Upper lobe of left lung (tissue), 4 donors: ENCODE measurements around the gene HS3ST3A1.

Experiments used
- POLR2A ChIP-seq, 4 donors: fragments of 450-650 bp; IDR thresholded peaks; one replicate each; pipeline ENCODE4 v1.5.1; 2016 to 2017; ENCODE audit warnings: antibody characterized with exemption in 4 of 4, mild to moderate bottlenecking in 2 of 4
- POLR2AphosphoS5 ChIP-seq, 2 donors: sonication (generic); formaldehyde crosslinking; IDR thresholded peaks; one replicate each; pipeline ENCODE4 v1.5.1; 2017; ENCODE audit warnings: antibody characterized with exemption in 2 of 2

- TF ChIP-seq POLR2A (IDR thresholded peaks at IDR 0.05): no peak
- TF ChIP-seq POLR2AphosphoS5 (IDR thresholded peaks at IDR 0.05): no peak
Observed at GRCh38 chr17:13557077-13557476, 44.7 kb downstream of the HS3ST3A1 start.
